A673 (cell line): Measurements from ENCODE around the gene KRT33B. TPM values are rescaled to one million over a fixed set of nuclear protein-coding genes. Genes with fewer than 3 reads are reported as not detected.
"Not testable (repeated sequence)": the region's sequence is repeated elsewhere in the genome, so short reads cannot be mapped to it uniquely, and the experiment has no call there.

Experiments
- BruUV-seq: library from RNA; stranded (reverse); fragments of 400-500 nt; replicated peaks from 2 replicates; lab custom pipeline; 2021; lab: Mats Ljungman, UMichigan
- CTCF ChIA-PET: fragments of 300-600 bp; sonication (Branson Sonifier 250); formaldehyde crosslinking; loops from one replicate; lab custom pipeline; 2022; ENCODE audit warnings: antibody characterized with exemption; lab: Charles Lee
- POLR2A ChIA-PET: fragments of 300-600 bp; sonication (Branson Sonifier 250); formaldehyde crosslinking; loops from one replicate; lab custom pipeline; 2022; ENCODE audit warnings: antibody characterized with exemption; ENCODE audit not compliant: low non-redundant PET; lab: Charles Lee
- DNase-seq: peaks from one replicate; pipeline ENCODE4 v3.0.0-alpha.2; 2015; ENCODE audit warnings: low spot score
- H3K27ac ChIP-seq: fragments of 200-600 bp; sonication (generic); 2 replicates; pipeline ENCODE4 v1.5.1; 2016; ENCODE audit warnings: mixed run types, low read depth, mild to moderate bottlenecking, mixed read lengths, antibody characterized with exemption, low read length; ENCODE audit not compliant: poor library complexity, severe bottlenecking
- H3K27me3 ChIP-seq: fragments of 200-600 bp; sonication (generic); replicated peaks from 2 replicates; pipeline ENCODE4 v1.6.1; 2017; ENCODE audit warnings: mixed run types, low read depth, mild to moderate bottlenecking, mixed read lengths, antibody characterized with exemption, low read length; ENCODE audit not compliant: insufficient read depth, poor library complexity
- H3K36me3 ChIP-seq: fragments of 200-600 bp; sonication (generic); 2 replicates; pipeline ENCODE4 v1.6.1; 2016; ENCODE audit warnings: mixed run types, mild to moderate bottlenecking, mixed read lengths, antibody characterized with exemption, low read length; ENCODE audit not compliant: insufficient read depth, poor library complexity, severe bottlenecking
- H3K4me1 ChIP-seq: fragments of 200-600 bp; sonication (generic); 2 replicates; pipeline ENCODE4 v1.6.1; 2017; ENCODE audit warnings: mixed run types, mild to moderate bottlenecking, mixed read lengths, antibody characterized with exemption, low read length; ENCODE audit not compliant: insufficient read depth, poor library complexity, severe bottlenecking
- H3K4me3 ChIP-seq: fragments of 200-600 bp; sonication (generic); 2 replicates; pipeline ENCODE4 v1.5.1; 2016; ENCODE audit warnings: low read depth, mixed run types, mild to moderate bottlenecking, mixed read lengths, low read length; ENCODE audit not compliant: poor library complexity, severe bottlenecking
- H3K9me3 ChIP-seq: fragments of 200-600 bp; sonication (generic); 2 replicates; pipeline ENCODE4 v1.6.1; 2016; ENCODE audit warnings: mixed run types, low read depth, mild to moderate bottlenecking, mixed read lengths, antibody characterized with exemption, low read length; ENCODE audit not compliant: poor library complexity, severe bottlenecking
- CTCF ChIP-seq: fragments of 300-800, 200-600 bp; sonication (generic); conservative IDR thresholded peaks from 2 replicates; pipeline ENCODE4 v1.5.1; 2017; ENCODE audit warnings: low read depth, mild to moderate bottlenecking, antibody characterized with exemption, low read length, moderate library complexity, mixed read lengths
- EZH2 ChIP-seq: fragments of 200-600 bp; sonication (generic); IDR thresholded peaks from 2 replicates; pipeline ENCODE4 v1.6.1; 2017; ENCODE audit warnings: borderline replicate concordance, low read depth, mild to moderate bottlenecking, mixed read lengths, antibody characterized with exemption, low read length; ENCODE audit not compliant: poor library complexity, severe bottlenecking
- intact Hi-C: fragments of 100-400 bp; cut with micrococcal nuclease; formaldehyde crosslinking; loops from one replicate; pipeline ENCODE4 v1.10.0; 2022; ENCODE audit not compliant: unreplicated experiment
- total RNA-seq: library from RNA; stranded (reverse); gene quantifications from 2 replicates; pipeline ENCODE4 v1.2.3, GENCODE V29; 2021

KRT33B gene
- total RNA-seq, 1 experiment from 2014 or later = not detected

GRCh38 chr17:41352597-41353366, 16.8 kb downstream of the KRT33B start:
- Histone ChIP-seq H3K27me3 (no peaks in the 10 kb centered on the region), H3K36me3 (no peaks in the 10 kb centered on the region), H3K4me3 (no peak overlapping the region), H3K27ac (no peak overlapping the region), H3K4me1 (no peaks in the 10 kb centered on the region), H3K9me3 (no peaks in the 10 kb centered on the region)
- DNase-seq = no peak
- CTCF ChIA-PET = no interaction called here
- no TSS peak for BruUV-seq
- POLR2A ChIA-PET = no interaction called here
- TF ChIP-seq EZH2 = no peak
- TF ChIP-seq CTCF = no peak
- intact Hi-C loops = no loop called here

- Histone ChIP-seq H3K36me3 (no peaks in the 10 kb centered on the region), H3K4me1 (no peaks in the 10 kb centered on the region), H3K27ac (no peak overlapping the region), H3K4me3 (no peak overlapping the region), H3K9me3 (no peaks in the 10 kb centered on the region), H3K27me3 (no peaks in the 10 kb centered on the region)
- TF ChIP-seq CTCF (no peak), EZH2 (no peak)
- ChIA-PET POLR2A (no interaction called here), CTCF (no interaction called here)
- intact Hi-C loops = no loop called here
- no peak for DNase-seq
- BruUV-seq = no TSS peak
Measured at GRCh38 chr17:41351177-41351576, 18.4 kb downstream of the KRT33B start.

- CTCF ChIA-PET, POLR2A ChIA-PET: not testable (repeated sequence)
Measured at GRCh38 chr17:41350381-41350878, 19.2 kb downstream of the KRT33B start, which contains the start of gene KRT33A. Gene KRT33A (minus strand): TSS chr17:41350828. CDS start chr17:41350767, 61 bp downstream.

More at GRCh38 chr17:41350381-41350878, 19.2 kb downstream of the KRT33B start, which contains the start of gene KRT33A:
- H3K36me3 ChIP-seq, H3K27me3 ChIP-seq, intact Hi-C loops, H3K4me3 ChIP-seq, H3K27ac ChIP-seq, BruUV-seq, H3K9me3 ChIP-seq, DNase-seq, H3K4me1 ChIP-seq: not testable (repeated sequence)
